T47D (cell line): ENCODE results near the gene IQCM.

Experiments used
- DNase-seq, 2 experiments: peaks; one replicate each; pipeline versions ENCODE4 v3.0.0 to v3.0.0-alpha.2; 2011 to 2012; ENCODE audit warnings: low read depth in 1 of 2, low spot score in 1 of 2
- JUND ChIP-seq: IDR thresholded peaks from 2 replicates; pipeline ENCODE4 v1.6.1; 2012; ENCODE audit warnings: low read depth
- in situ Hi-C: cut with HindIII; loops from 2 replicates; pipeline ENCODE4 v1.10.0; 2016; ENCODE audit warnings: low sequenced_read_pairs, low pct_unique_long_range_greater_than_20kb

The IQCM gene

DNA sequence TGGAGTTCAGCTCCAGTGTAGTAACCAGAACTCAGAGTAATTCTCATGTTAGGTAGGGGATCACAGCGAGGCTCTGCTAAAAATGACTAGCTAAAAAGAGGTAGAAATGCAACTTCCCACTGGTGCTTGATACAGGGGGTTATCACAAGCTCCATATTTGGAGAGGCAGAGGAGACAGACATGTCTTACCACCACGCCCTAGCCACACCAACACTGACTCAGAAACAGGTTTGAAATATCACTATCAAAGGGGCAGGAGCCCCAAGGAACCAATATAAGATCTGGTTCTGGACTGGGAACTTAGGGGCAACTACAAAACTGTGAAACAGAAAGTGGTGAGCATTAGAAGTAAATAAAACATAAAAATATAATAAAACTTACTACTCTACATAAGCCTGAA lies 62.9 kb downstream of the IQCM start:
- in situ Hi-C loops: no loop called here
- DNase-seq: no peak
- TF ChIP-seq JUND: no peak

DNA sequence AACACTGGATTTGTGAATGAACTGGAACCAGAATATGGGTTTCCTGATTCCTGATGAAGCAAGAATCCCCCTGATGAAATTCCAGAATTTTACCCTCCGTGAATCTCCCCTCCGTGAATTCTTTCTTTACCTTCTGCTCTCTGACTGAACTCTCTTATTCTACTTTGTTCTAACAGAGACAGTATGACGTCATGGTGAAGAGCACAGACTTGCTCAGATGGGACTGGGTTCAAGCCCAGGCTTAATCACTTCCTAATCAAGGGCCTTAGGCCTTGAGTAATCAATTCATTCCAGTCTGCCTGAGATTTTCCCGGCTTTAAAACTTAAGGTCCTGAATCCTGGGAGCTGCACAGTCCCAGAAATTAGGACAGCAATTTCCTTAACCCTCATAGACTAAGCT lies 64.5 kb downstream of the IQCM start:
- DNase-seq: no peak
- no peak for TF ChIP-seq JUND
- in situ Hi-C loops: no loop called here

DNA sequence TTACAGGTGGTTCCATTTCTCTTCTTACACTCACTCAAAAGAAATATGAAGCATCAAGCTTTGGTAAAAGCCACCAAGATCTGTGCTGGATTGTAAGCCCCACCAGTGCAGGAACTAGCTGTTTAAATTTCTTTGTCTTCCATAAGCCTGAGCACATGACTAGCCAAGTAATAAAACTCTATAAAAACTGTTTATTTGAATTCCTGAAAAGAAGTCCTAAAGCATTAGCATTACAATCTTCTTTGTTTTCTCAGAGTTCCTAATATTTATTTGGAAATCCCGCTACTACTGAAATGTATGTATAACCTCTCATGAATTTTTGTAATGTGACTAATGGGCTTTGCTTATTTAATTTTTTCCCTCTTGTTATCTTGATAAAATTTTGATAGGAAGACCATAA lies 65.9 kb downstream of the IQCM start:
- in situ Hi-C loops: no loop called here
- TF ChIP-seq JUND: no peak
- no peak for DNase-seq

DNA sequence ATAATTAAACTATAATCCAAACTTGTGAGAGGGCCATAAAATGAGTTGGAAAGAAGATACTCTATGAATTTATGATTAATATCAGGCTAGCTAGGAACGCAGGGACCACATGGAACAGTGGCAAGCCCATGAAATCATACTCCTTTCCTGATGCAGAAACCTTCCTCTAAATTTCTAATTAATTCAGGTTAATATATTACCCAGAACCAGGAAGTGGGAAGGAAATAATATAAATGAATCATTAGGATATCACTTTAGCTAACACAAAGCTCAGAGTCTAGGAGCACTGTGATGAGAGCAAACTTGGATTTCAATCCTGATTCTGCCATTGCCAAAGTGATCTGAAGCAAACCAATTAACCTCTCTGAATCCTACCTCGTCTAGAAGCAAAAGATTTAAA lies 68.0 kb downstream of the IQCM start:
- DNase-seq: no peak
- in situ Hi-C loops: no loop called here
- no peak for TF ChIP-seq JUND

DNA sequence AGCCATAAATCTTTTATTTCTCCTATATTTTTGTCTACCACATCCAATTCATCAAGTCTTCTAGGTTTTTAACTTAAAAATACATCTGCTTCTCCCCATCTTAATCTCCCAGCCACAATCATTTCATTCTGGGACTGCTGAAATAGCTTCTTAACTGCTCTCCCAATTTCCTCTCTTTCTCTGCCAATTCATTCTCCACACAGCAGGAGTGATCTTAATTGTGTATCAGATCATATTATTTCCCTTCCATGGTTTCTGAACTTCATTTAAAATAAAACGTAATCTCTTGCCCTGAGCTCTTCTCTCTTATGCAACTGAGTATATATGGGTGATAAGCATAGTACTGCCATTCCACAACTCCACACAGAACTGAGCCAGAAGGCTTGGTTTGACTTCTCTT lies 69.4 kb downstream of the IQCM start:
- in situ Hi-C loops: no loop called here
- no peak for TF ChIP-seq JUND
- DNase-seq: no peak

DNA sequence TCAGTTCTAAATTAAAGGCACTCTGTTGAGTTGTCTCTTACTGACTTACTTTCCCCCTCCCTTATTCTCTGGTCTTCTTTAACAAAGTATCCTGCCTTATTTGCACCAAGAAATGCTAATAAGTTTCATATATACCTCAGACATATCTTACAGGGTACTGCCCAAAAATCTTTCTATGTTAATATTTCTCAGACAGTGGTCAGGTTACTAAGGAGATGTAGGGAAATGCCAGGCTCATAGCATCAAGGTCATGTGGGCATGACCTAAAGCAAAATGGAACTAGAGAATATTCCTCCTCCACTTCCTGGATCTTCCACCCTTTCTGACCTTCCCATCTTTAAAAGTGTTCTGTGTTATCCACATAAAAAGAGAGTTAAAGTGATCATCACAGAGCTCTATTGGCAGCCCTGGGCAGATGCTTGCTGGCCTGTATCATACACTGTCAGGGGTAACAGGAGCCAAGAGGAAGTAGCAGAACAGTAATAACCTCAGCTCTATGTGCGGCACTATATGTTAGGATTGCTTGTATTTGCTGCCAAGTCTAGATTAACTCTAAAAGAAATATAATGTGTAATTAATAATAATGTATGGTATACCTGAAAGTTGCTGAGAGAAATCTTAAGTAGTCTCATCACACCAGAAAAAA lies 74.3 kb downstream of the IQCM start:
- DNase-seq: no peak
- in situ Hi-C loops: no loop called here
- no peak for TF ChIP-seq JUND

DNA sequence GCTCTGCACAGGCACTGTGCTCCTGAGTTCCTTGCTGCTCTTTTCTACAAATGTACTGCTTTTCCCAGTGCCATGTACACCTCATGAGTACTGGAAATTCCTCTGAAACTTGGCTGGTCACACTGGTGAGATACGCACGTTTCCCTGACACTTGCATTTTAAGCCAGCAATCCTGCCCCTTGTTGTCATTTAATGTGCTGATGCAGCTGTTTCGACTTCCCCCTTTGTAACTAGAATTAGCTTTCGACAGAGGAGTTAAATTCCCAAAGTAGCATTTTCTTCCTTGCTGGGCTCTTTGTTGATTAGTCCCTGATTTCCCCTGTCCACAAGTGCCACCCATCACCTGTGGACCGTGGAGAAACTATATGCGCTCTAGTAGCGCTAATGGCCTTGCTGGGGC lies 77.5 kb downstream of the IQCM start:
- no peak for TF ChIP-seq JUND
- in situ Hi-C loops: no loop called here
- no peak for DNase-seq

DNA sequence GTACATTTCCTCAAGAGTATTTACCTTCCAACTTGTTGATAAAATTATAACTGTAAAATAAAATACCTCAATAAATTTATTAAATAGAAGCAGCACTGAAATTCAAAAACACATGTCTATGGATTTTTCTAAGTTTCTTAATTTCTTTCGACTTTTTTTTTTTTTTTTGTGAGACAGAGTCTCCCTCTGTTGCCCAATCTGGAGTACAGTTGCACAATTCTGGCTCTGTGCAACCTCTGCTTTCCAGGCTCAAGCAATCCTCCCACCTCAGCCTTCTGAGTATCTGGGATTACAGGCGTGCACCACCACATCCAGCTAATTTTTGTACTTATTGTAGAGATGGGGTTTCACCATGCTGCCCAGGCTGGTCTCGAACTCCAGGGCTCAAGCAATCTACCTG lies 79.8 kb downstream of the IQCM start:
- TF ChIP-seq JUND: no peak
- in situ Hi-C loops: no loop called here
- peak in 1 of 2 experiments; percentile 13 for DNase-seq

DNA sequence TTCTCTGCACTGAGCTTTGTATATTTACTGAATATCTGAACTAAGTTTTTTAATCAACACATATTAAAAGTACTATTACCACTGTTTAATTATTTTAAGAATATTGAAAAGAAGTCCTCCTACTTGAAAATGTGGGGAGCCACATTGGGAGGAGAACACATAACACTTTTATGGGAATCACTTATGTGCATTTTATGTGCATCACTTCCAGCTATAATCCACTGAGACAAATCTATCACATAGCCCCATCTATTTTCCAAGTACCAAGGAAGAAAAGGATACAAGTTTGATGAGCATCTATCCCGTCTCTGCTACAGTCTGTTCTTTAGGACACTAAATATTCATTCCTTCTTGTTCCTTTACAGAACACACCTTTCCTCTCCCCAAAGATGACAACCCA lies 87.2 kb downstream of the IQCM start:
- no peak for DNase-seq
- in situ Hi-C loops: no loop called here
- TF ChIP-seq JUND: no peak

DNA sequence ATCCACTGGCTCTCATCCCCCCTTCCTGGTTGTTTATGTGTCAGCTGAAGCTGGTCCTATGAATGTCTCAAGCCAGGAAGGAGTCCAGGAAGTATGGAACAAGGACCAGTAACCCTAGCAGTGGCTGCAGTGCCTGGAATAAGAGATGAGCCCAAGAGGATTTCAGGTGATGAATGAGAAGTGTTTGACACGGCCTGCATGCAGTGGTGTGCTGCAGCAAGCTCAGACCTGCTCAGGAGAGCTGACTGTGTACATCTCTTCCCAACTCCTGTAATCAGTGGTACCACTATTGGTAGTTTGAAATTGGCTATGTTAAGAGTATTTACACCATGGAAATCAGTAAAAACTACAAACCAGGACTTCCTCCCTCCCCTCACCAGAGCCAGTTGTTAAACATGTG lies 88.0 kb downstream of the IQCM start:
- no peak for TF ChIP-seq JUND
- in situ Hi-C loops: no loop called here

DNA sequence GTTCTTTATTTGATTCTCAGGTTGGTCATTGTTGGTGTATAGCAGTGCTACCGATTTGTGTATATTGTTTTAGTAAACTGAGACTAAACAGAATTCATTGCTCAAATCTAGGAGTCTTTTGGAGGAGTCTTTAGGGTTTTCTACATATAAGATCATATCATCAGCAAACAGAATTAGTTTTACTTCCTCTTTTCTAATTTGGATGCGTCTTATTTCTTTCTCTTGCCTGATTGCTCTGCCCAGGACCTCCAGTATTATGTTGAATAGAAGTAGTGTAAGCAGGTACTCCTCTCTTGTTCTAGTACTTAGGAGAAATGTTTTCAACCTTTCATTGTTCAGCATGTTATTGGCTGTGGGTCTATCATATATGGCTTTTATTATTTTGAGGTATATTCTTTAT lies 92.6 kb downstream of the IQCM start:
- TF ChIP-seq JUND: no peak
- in situ Hi-C loops: no loop called here
- DNase-seq: no peak

More for the DNA sequence above, 88.0 kb downstream of the IQCM start:
- DNase-seq: no peak

DNA sequence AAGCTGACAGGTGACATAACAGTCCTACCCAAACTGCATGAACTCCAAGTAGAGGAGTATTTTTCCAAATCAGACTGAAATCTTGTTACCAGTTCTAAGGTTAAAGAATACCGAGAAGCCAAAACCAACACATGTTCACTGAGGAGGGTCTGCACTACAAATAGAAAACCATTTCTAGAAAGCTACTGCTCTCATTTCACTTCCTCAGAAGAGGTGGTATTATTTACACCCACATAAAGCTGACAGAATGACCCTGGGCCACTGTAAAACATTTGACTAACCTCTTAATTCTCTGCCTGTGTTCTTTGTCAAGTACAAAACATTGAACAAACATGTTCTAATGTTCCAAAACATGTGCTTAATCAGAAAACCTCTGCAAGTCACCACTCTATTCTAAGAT lies 95.8 kb downstream of the IQCM start:
- in situ Hi-C loops: no loop called here
- no peak for DNase-seq
- no peak for TF ChIP-seq JUND

DNA sequence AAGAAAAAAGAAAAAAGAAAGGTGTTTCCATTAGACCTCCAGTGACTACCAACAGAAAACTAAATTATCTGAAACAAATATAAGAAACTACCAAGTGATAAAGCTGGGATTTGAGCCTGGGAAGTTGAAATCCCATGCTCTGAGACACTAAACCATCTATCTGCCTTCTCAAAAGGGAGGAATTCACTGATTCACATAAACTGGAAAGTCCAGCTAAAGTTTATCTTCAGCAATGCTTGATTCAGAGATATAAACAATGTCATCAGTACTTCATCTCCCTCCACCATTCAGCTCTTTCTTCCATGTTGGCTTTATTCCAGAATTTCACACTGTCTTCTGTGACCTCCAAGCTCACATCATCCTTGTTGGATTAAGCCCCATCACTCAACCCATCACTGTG lies 96.3 kb downstream of the IQCM start:
- no peak for TF ChIP-seq JUND
- DNase-seq: no peak
- in situ Hi-C loops: no loop called here

DNA sequence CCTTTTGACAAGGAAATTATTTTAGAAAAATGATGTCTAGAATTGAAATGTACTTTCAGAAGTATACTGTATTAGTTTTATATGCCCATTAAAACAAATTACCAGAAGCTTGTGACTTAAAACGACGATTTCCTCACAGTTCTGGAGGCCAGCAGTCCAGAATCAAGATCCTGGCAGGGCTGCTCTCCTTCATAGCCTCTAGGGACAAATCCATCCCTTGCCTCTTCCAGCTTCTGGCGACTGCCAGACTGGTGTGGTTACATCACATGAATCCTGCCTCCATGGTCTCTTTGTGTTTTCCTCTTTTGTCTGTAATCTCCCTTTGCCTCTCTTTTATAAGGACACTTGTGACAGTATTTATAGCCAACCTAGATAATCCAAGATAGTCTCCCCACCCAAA lies 97.1 kb downstream of the IQCM start:
- no peak for TF ChIP-seq JUND
- no peak for DNase-seq

More for the DNA sequence above, 97.1 kb downstream of the IQCM start:
- in situ Hi-C loops: no loop called here
